IMR-90 (cell line): ENCODE results near the gene MYCBP2. TPM values are rescaled to one million over a fixed set of nuclear protein-coding genes. Genes with fewer than 3 reads are reported as not detected.

Experiments
- ATAC-seq: fragments of 200-7000 bp; cut with Tn5 transposase; 2 replicates; pipeline ENCODE4 v1.9.1; 2020; ENCODE audit warnings: low read depth, mild to moderate bottlenecking, moderate library complexity
- BruUV-seq: library from RNA; stranded (reverse); fragments of 400-500 nt; replicated peaks from 2 replicates; lab custom pipeline; 2021; lab: Mats Ljungman, UMichigan
- CTCF ChIA-PET: fragments of 300-600 bp; formaldehyde crosslinking; extraction: SDS; loops from one replicate; lab custom pipeline; 2021; ENCODE audit warnings: antibody characterized with exemption; lab: Yijun Ruan, JAX
- POLR2A ChIA-PET: fragments of 300-600 bp; sonication (Branson Sonifier 250); formaldehyde crosslinking; loops from one replicate; lab custom pipeline; 2022; ENCODE audit warnings: antibody characterized with exemption; ENCODE audit not compliant: unreplicated experiment; lab: Charles Lee
- DNase-seq: peaks from one replicate; pipeline ENCODE4 v3.0.0; 2013
- H2AFZ ChIP-seq: replicated peaks from 2 replicates; pipeline ENCODE3; 2013; ENCODE audit warnings: low read length, mild to moderate bottlenecking; ENCODE audit not compliant: poor library complexity
- H2AK5ac ChIP-seq: 2 replicates; pipeline ENCODE4 v1.6.1; 2013; ENCODE audit warnings: low read depth, low read length, inconsistent platforms
- H2AK9ac ChIP-seq: replicated peaks from 2 replicates; pipeline ENCODE3; 2013; ENCODE audit warnings: mild to moderate bottlenecking, low read depth, low read length, moderate library complexity; ENCODE audit not compliant: poor library complexity
- H2BK120ac ChIP-seq: 2 replicates; pipeline ENCODE4 v1.6.1; 2013; ENCODE audit warnings: low read depth, low read length, inconsistent platforms
- H2BK15ac ChIP-seq: 3 replicates; pipeline ENCODE4 v1.6.1; 2013; ENCODE audit warnings: low read depth, low read length, inconsistent platforms
- H2BK20ac ChIP-seq: 2 replicates; pipeline ENCODE4 v1.6.1; 2013; ENCODE audit warnings: low read depth, mild to moderate bottlenecking, inconsistent platforms, low read length, moderate library complexity
- H2BK5ac ChIP-seq: 2 replicates; pipeline ENCODE4 v1.6.1; 2013; ENCODE audit warnings: mild to moderate bottlenecking, low read depth, low read length, inconsistent platforms; ENCODE audit not compliant: poor library complexity, severe bottlenecking
- H3K14ac ChIP-seq: replicated peaks from 2 replicates; pipeline ENCODE4 v1.6.1; 2013; ENCODE audit warnings: low read depth, low read length, inconsistent platforms
- H3K18ac ChIP-seq: 2 replicates; pipeline ENCODE4 v1.6.1; 2013; ENCODE audit warnings: low read depth, low read length, control low read depth
- H3K23ac ChIP-seq: 2 replicates; pipeline ENCODE4 v1.6.1; 2013; ENCODE audit warnings: low read depth, low read length, inconsistent platforms
- H3K27ac ChIP-seq: 2 replicates; pipeline ENCODE4 v1.5.1; 2013; ENCODE audit warnings: mild to moderate bottlenecking, control low read depth, low read length; ENCODE audit not compliant: insufficient read depth
- H3K27me3 ChIP-seq: 2 replicates; pipeline ENCODE4 v1.6.1; 2013; ENCODE audit warnings: low read length; ENCODE audit not compliant: control insufficient read depth, insufficient read depth
- H3K36me3 ChIP-seq: 2 replicates; pipeline ENCODE4 v1.6.1; 2013; ENCODE audit warnings: low read length, mixed read lengths; ENCODE audit not compliant: control insufficient read depth, insufficient read depth
- H3K4ac ChIP-seq: 2 replicates; pipeline ENCODE4 v1.6.1; 2013; ENCODE audit warnings: low read depth, low read length, inconsistent platforms
- H3K4me1 ChIP-seq: 2 replicates; pipeline ENCODE4 v1.6.1; 2013; ENCODE audit warnings: low read length, mixed read lengths; ENCODE audit not compliant: control insufficient read depth, insufficient read depth
- H3K4me2 ChIP-seq: 2 replicates; pipeline ENCODE4 v1.6.1; 2013; ENCODE audit warnings: low read depth, mild to moderate bottlenecking, control low read depth, low read length, moderate library complexity
- H3K4me3 ChIP-seq: 2 replicates; pipeline ENCODE4 v1.5.1; 2013; ENCODE audit warnings: low read depth, mild to moderate bottlenecking, control low read depth, low read length, moderate library complexity; ENCODE audit not compliant: insufficient read depth
- H3K56ac ChIP-seq: 2 replicates; pipeline ENCODE4 v1.6.1; 2013; ENCODE audit warnings: low read length, inconsistent platforms; ENCODE audit not compliant: insufficient read depth; ENCODE audit errors: extremely low read depth
- H3K79me1 ChIP-seq, 2 experiments: 2 replicates each; pipeline ENCODE4 v1.6.1; 2013; ENCODE audit warnings: low read length in 2 of 2, inconsistent platforms in 1 of 2, low read depth in 1 of 2
- H3K9ac ChIP-seq: 2 replicates; pipeline ENCODE4 v1.6.1; 2013; ENCODE audit warnings: low read depth, low read length, control low read depth
- H3K9me1 ChIP-seq: 2 replicates; pipeline ENCODE4 v1.6.1; 2013; ENCODE audit warnings: low read length, inconsistent platforms; ENCODE audit not compliant: insufficient read depth
- H3K9me3 ChIP-seq: 2 replicates; pipeline ENCODE4 v1.6.1; 2013; ENCODE audit warnings: low read length; ENCODE audit not compliant: control insufficient read depth, insufficient read depth
- H4K20me1 ChIP-seq: 2 replicates; pipeline ENCODE4 v1.6.1; 2013; ENCODE audit warnings: low read length, inconsistent platforms; ENCODE audit not compliant: insufficient read depth
- H4K5ac ChIP-seq: 2 replicates; pipeline ENCODE4 v1.6.1; 2013; ENCODE audit warnings: mild to moderate bottlenecking, low read depth, low read length, control low read depth
- H4K8ac ChIP-seq, 2 experiments: 2 replicates each; pipeline ENCODE4 v1.6.1; 2013; ENCODE audit warnings: low read depth in 2 of 2, low read length in 2 of 2, control low read depth in 1 of 2, inconsistent platforms in 1 of 2
- H4K91ac ChIP-seq: 2 replicates; pipeline ENCODE4 v1.6.1; 2013; ENCODE audit warnings: low read depth, low read length, inconsistent platforms; ENCODE audit not compliant: insufficient read depth
- CEBPB ChIP-seq: IDR thresholded peaks from 2 replicates; pipeline ENCODE4 v1.6.1; 2012; ENCODE audit warnings: low read depth, low read length, improper control_type of control experiment
- FOS ChIP-seq: fragments of 150-350 bp; IDR thresholded peaks from 2 replicates; pipeline ENCODE4 v1.6.1; 2016; ENCODE audit warnings: low read depth, low read length
- NFE2L2 ChIP-seq: fragments of 150-350 bp; IDR thresholded peaks from 2 replicates; pipeline ENCODE4 v1.6.1; 2016; ENCODE audit warnings: low read depth, mild to moderate bottlenecking, low read length
- POLR2A ChIP-seq: IDR thresholded peaks from 2 replicates; pipeline ENCODE4 v1.6.1; 2012; ENCODE audit warnings: mild to moderate bottlenecking, low read depth, low read length
- RCOR1 ChIP-seq: IDR thresholded peaks from 2 replicates; pipeline ENCODE4 v1.6.1; 2012; ENCODE audit warnings: mild to moderate bottlenecking, low read length, improper control_type of control experiment; ENCODE audit not compliant: insufficient replicate concordance
- SMC3 ChIP-seq: fragments of 150-350 bp; IDR thresholded peaks from 2 replicates; pipeline ENCODE4 v1.6.1; 2016; ENCODE audit warnings: low read depth, mild to moderate bottlenecking, antibody characterized with exemption, low read length, moderate library complexity
- USF2 ChIP-seq: fragments of 150-350 bp; IDR thresholded peaks from 2 replicates; pipeline ENCODE4 v1.6.1; 2017; ENCODE audit warnings: mild to moderate bottlenecking, antibody characterized with exemption, low read length, low read depth
- dilution Hi-C: fragments of 300-500 bp; cut with HindIII; formaldehyde crosslinking; loops from one replicate; pipeline ENCODE4 v1.14.3; 2018; ENCODE audit warnings: low sequenced_read_pairs; ENCODE audit not compliant: unreplicated experiment
- in situ Hi-C: fragments of 300-500 bp; cut with MboI; formaldehyde crosslinking; loops from 3 replicates; pipeline ENCODE4 v1.14.3; 2019; ENCODE audit warnings: low sequenced_read_pairs, inconsistent platforms, mixed read lengths
- intact Hi-C: fragments of 100-400 bp; cut with micrococcal nuclease; formaldehyde crosslinking; loops from 2 replicates; pipeline ENCODE4 v1.10.0; 2022
- polyA plus RNA-seq, 3 experiments: library from polyadenylated mRNA; depleted of rRNA; stranded (reverse); fragments of >200 nt; gene quantifications; 2 replicates each; pipeline ENCODE4 v1.2.3, GENCODE V29; 2012; ENCODE audit warnings: low replicate concordance in 1 of 3
- total RNA-seq: library from RNA; depleted of rRNA; stranded (reverse); fragments of >200 nt; gene quantifications from 2 replicates; pipeline ENCODE4 v1.2.3, GENCODE V29; 2012

Gene MYCBP2
- total and polyA plus RNA-seq, 2 of the 4 experiments (the other 2 are of a cell fraction), result 20.1 to 43.2 TPM

GRCh38 chr13:77114271-77114670, 212.6 kb downstream of the MYCBP2 start:
- in situ Hi-C loops (no loop called here), dilution Hi-C loops (no loop called here), intact Hi-C loops (no loop called here)
- no peak overlapping the region for H3K56ac ChIP-seq
- H2AFZ ChIP-seq, result no peak overlapping the region
- no peaks in the 10 kb centered on the region for H3K4me1 ChIP-seq
- H3K4ac ChIP-seq, result no peak overlapping the region
- no peak overlapping the region for H4K5ac ChIP-seq
- no peak overlapping the region for H2BK20ac ChIP-seq
- DNase-seq (peak; percentile 35), ATAC-seq (peak; percentile 51; the same call in 1 of the 2 replicates)
- ChIA-PET CTCF (no interaction called here), POLR2A (no interaction called here)
- H3K79me1 ChIP-seq, result no peaks in the 10 kb centered on the region
- H4K8ac ChIP-seq, result no peak overlapping the region
- no peak overlapping the region for H3K4me3 ChIP-seq
- no peak overlapping the region for H3K4me2 ChIP-seq
- H3K27ac ChIP-seq, result no peak overlapping the region
- H4K20me1 ChIP-seq, result no peaks in the 10 kb centered on the region
- no peaks in the 10 kb centered on the region for H3K9me1 ChIP-seq
- H3K14ac ChIP-seq, result no peak overlapping the region
- no peak overlapping the region for H4K91ac ChIP-seq
- H2BK120ac ChIP-seq, result no peak overlapping the region
- no peak overlapping the region for H2BK5ac ChIP-seq
- TF ChIP-seq CEBPB (no peak), SMC3 (no peak), NFE2L2 (no peak), RCOR1 (no peak), FOS (no peak), POLR2A (no peak), USF2 (no peak)
- H3K18ac ChIP-seq, result no peak overlapping the region
- H2AK5ac ChIP-seq, result no peak overlapping the region
- no peak overlapping the region for H3K23ac ChIP-seq
- no TSS peak for BruUV-seq
- peaks cover 3% of the 10 kb centered on the region; the same call in 1 of the 2 replicates for H3K36me3 ChIP-seq
- no peak overlapping the region for H2BK15ac ChIP-seq
- no peak overlapping the region for H2AK9ac ChIP-seq
- H3K27me3 ChIP-seq, result no peaks in the 10 kb centered on the region
- H3K9me3 ChIP-seq, result no peaks in the 10 kb centered on the region
- H3K9ac ChIP-seq, result no peak overlapping the region
